Stomach (tissue), 9 donors: ENCODE data around the gene PIBF1. TPM values are rescaled to one million over a fixed set of nuclear protein-coding genes. Genes with fewer than 3 reads are reported as not detected.
A peak's percentile ranks its signal among the peaks of the same experiment; 100 is the strongest.

Experiments used
- DNase-seq, 2 donors: peaks; one replicate each; pipeline versions ENCODE4 v3.0.0 to v3.0.0-alpha.2; 2013 to 2019
- H3K27ac ChIP-seq, 5 donors: fragments of 200-600 bp in 4 of 5; sonication (generic) in 4 of 5; one replicate each; pipeline ENCODE4 v1.5.1; 2013 to 2019; ENCODE audit warnings: mild to moderate bottlenecking in 1 of 5, moderate library complexity in 1 of 5
- H3K27me3 ChIP-seq, 3 donors: fragments of 200-600 bp; sonication (generic); one replicate each; pipeline ENCODE4 v1.5.1; 2017 to 2019; ENCODE audit warnings: mixed run types in 1 of 3
- H3K36me3 ChIP-seq, 4 donors: fragments of 200-600 bp; sonication (generic); 1 replicate in 3 of 4; 2 replicates in 1 of 4; pipeline ENCODE4 v1.5.1; 2016 to 2019
- H3K4me1 ChIP-seq, 4 donors: fragments of 200-600 bp; sonication (generic); one replicate each; pipeline ENCODE4 v1.5.1; 2016 to 2019
- H3K4me3 ChIP-seq, 4 donors: fragments of 200-600 bp; sonication (generic) in 3 of 4; one replicate each; pipeline ENCODE4 v1.5.1; 2016 to 2019; ENCODE audit warnings: mild to moderate bottlenecking in 1 of 4
- H3K9me3 ChIP-seq, 4 donors: fragments of 200-600 bp; sonication (generic); one replicate each; pipeline ENCODE4 v1.5.1; 2016 to 2019
- CTCF ChIP-seq, 7 experiments: fragments of 450-650 bp in 4 of 7; fragments of 200-600 bp in 3 of 7; sonication (generic) in 3 of 7; IDR thresholded peaks; one replicate each; pipeline ENCODE4 v1.5.1; 2016 to 2019; ENCODE audit warnings: antibody characterized with exemption in 7 of 7, control low read depth in 2 of 7, mild to moderate bottlenecking in 1 of 7
- EP300 ChIP-seq: sonication (generic); formaldehyde crosslinking; IDR thresholded peaks from one replicate; pipeline ENCODE4 v1.6.1; 2017; ENCODE audit warnings: antibody characterized with exemption
- POLR2A ChIP-seq, 4 donors: fragments of 450-650 bp; IDR thresholded peaks; one replicate each; pipeline ENCODE4 v1.6.1; 2016; ENCODE audit warnings: antibody characterized with exemption in 4 of 4, control low read depth in 2 of 4, mild to moderate bottlenecking in 1 of 4, moderate library complexity in 1 of 4
- POLR2AphosphoS5 ChIP-seq, 3 donors: sonication (generic); formaldehyde crosslinking; IDR thresholded peaks; one replicate each; pipeline ENCODE4 v1.6.1; 2016; ENCODE audit warnings: antibody characterized with exemption in 3 of 3
- WGBS, 5 donors: extraction: QIAGEN DNeasy Blood & Tissue Kit in 3 of 5; methylation state at CpG; one replicate each; pipeline versions ENCODE4 v1.1.5 to v1.1.7; 2013 to 2018; 5-methylcytosine and 5-hydroxymethylcytosine counted together
- intact Hi-C: fragments of 100-400 bp; cut with DNase I; formaldehyde crosslinking; loops from one replicate; pipeline ENCODE4 v1.15.1; 2023; ENCODE audit warnings: low total_unique reads
- polyA plus RNA-seq, 3 donors: library from polyadenylated mRNA; stranded (reverse); fragments of 200-250 nt; gene quantifications; one replicate each; pipeline ENCODE4 v1.2.3, GENCODE V29; 2013
- total RNA-seq, 5 donors: library from RNA; depleted of rRNA; stranded (reverse); fragments of >200 nt; gene quantifications; one replicate each; pipeline versions ENCODE4 v1.1.0 to v1.2.3, GENCODE V29; 2014 to 2016
- donor health status: healthy with polysubstance abuse.
- donor health status: Bipolar disorder and iron deficiency.
- donor health status: healthy.

The PIBF1 gene
- total and polyA plus RNA-seq, 8 donors, result 6.1 to 67.6 (median 17.8) TPM

GRCh38 chr13:73058064-73058313 lies 276.1 kb downstream of the PIBF1 start:
- DNase-seq, result no peak
- intact Hi-C loops, result no loop called here
- Histone ChIP-seq H3K27ac (peak overlapping the region in 4 of 5 donors; percentile 58 to 92 (median 89)), H3K27me3 (peaks cover 0 to 9% (median 0%) of the 10 kb centered on the region in 3 donors), H3K4me1 (peaks cover 0 to 26% (median 13%) of the 10 kb centered on the region in 4 donors), H3K9me3 (no peaks in the 10 kb centered on the region), H3K4me3 (peak overlapping the region; percentile 69 to 90 (median 82)), H3K36me3 (peaks cover 0 to 8% (median 3%) of the 10 kb centered on the region in 4 donors)
- TF ChIP-seq POLR2A (IDR thresholded peaks at IDR 0.05) (no peak), EP300 (no peak), POLR2AphosphoS5 (IDR thresholded peaks at IDR 0.05) (no peak), CTCF (IDR thresholded peaks at IDR 0.05) (no peak)
- 9 to 22% (median 13%) methylated on average over 6 of the region's 6 CpGs for WGBS, 5 donors

GRCh38 chr13:73058432-73058735 lies 276.5 kb downstream of the PIBF1 start:
- H3K27ac ChIP-seq, result peak overlapping the region; percentile 58 to 92 (median 87)
- TF ChIP-seq POLR2A (IDR thresholded peaks at IDR 0.05) (no peak), EP300 (no peak), CTCF (IDR thresholded peaks at IDR 0.05) (no peak), POLR2AphosphoS5 (IDR thresholded peaks at IDR 0.05) (no peak)
- peaks cover 0 to 10% (median 3%) of the 10 kb centered on the region in 4 donors for H3K36me3 ChIP-seq
- 1 to 2% (median 2%) methylated on average over 8 of the region's 8 CpGs for WGBS, 5 donors
- peak overlapping the region; percentile 69 to 90 (median 82) for H3K4me3 ChIP-seq
- no peaks in the 10 kb centered on the region for H3K9me3 ChIP-seq
- peaks cover 0 to 9% (median 0%) of the 10 kb centered on the region in 3 donors for H3K27me3 ChIP-seq
- H3K4me1 ChIP-seq, result peaks cover 0 to 26% (median 15%) of the 10 kb centered on the region in 4 donors
- intact Hi-C loops, result no loop called here
- DNase-seq, result no peak

- intact Hi-C loops, result no loop called here
- Histone ChIP-seq H3K4me1 (peaks cover under 1 to 26% (median 18%) of the 10 kb centered on the region in 4 donors), H3K27me3 (peaks cover 0 to 9% (median 0%) of the 10 kb centered on the region in 3 donors), H3K36me3 (peaks cover 0 to 10% (median 3%) of the 10 kb centered on the region in 4 donors), H3K4me3 (peak within 1 kb of the TSS; percentile 69 to 90 (median 82)), H3K27ac (peak within 1 kb of the TSS; percentile 87 to 95 (median 91)), H3K9me3 (no peaks in the 10 kb centered on the region)
- 0 to 1% (median 0%) methylated on average over 24 to 93 of the region's 93 CpGs for WGBS, 5 donors
- TF ChIP-seq EP300, result no peak
- TF ChIP-seq POLR2A (IDR thresholded peaks at IDR 0.05), result peak in 2 of 4 donors; percentile 94 to 98
- peak; percentile 81 to 100 (median 99) for TF ChIP-seq POLR2AphosphoS5 (IDR thresholded peaks at IDR 0.05)
- no peak for TF ChIP-seq CTCF (IDR thresholded peaks at IDR 0.05)
- DNase-seq, result peak; percentile 98 to 99
Observed at GRCh38 chr13:73058736-73059459, 277.0 kb downstream of the PIBF1 start, which contains the start of gene KLF5. Gene KLF5 (plus strand): TSS chr13:73059005. CDS start chr13:73059328, 323 bp downstream.

- Histone ChIP-seq H3K4me3 (peak overlapping the region; percentile 69 to 90 (median 82)), H3K27me3 (peaks cover 0 to 9% (median 0%) of the 10 kb centered on the region in 3 donors), H3K9me3 (no peaks in the 10 kb centered on the region), H3K4me1 (peaks cover 8 to 33% (median 21%) of the 10 kb centered on the region in 4 donors), H3K27ac (peak overlapping the region; percentile 87 to 95 (median 91)), H3K36me3 (peaks cover 0 to 11% (median 9%) of the 10 kb centered on the region in 4 donors)
- peak; percentile 75 to 87 for DNase-seq
- intact Hi-C loops, result no loop called here
- 0 to 1% (median 1%) methylated on average over 27 to 68 of the region's 68 CpGs for WGBS, 5 donors
- peak in 1 of 7 experiments; percentile 34 for TF ChIP-seq CTCF (IDR thresholded peaks at IDR 0.05)
- TF ChIP-seq POLR2A (IDR thresholded peaks at IDR 0.05), result no peak
Observed at GRCh38 chr13:73059460-73060250, 277.7 kb downstream of the PIBF1 start.
